ENCODE data around the gene CSNK2A1. TPM values are rescaled to one million over a fixed set of nuclear protein-coding genes. Genes with fewer than 3 reads are reported as not detected.

Gene CSNK2A1
- total and polyA plus RNA-seq, 12 donors = 18.9 to 192 (median 94.1) TPM

DNA sequence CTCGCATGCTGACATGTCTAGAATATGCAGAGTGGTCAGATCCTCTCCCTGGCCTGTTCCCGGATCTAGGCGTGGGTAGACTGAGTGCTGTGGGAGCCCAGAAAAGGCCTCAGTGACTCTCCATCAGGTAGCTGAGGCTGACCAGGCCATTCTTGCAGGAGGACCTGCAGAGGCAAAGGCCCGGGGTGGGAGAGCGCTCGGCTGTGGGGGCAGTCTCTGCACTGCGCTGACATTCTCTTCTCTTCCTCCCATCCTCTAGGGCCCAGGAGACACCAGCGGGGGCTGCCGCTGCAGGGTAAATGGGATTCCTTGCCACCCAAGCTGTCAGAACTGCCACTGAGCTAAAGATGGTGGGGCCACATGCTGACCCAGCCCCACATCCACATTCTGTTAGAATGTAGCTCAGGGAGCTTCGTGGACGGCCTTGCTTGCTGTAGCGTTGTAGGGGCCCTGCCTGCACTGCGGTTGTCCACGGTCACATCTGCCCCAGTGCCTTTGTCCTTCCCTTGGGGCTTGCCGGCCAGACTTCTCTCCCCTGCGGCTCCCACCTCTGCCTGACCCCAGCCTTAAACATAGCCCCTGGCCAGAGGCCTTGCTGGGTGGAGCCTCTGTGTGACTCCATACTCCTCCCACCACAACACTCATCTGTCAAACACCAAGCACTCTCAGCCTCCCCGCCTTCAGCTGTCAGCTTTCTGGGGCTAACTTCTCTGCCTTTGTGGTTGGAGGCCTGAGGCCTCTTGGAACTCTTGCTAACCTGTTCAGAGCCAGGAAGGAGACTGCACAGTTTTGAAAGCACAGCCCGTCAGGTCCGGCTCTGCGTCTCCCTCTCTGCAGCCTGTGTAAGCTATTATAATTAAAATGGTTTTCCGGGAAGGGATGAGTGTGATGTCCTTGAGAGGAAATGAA, 113.2 kb downstream of the CSNK2A1 start:
- no peak for TF ChIP-seq POLR2A (IDR thresholded peaks at IDR 0.05)
- TF ChIP-seq, protein P1, sequence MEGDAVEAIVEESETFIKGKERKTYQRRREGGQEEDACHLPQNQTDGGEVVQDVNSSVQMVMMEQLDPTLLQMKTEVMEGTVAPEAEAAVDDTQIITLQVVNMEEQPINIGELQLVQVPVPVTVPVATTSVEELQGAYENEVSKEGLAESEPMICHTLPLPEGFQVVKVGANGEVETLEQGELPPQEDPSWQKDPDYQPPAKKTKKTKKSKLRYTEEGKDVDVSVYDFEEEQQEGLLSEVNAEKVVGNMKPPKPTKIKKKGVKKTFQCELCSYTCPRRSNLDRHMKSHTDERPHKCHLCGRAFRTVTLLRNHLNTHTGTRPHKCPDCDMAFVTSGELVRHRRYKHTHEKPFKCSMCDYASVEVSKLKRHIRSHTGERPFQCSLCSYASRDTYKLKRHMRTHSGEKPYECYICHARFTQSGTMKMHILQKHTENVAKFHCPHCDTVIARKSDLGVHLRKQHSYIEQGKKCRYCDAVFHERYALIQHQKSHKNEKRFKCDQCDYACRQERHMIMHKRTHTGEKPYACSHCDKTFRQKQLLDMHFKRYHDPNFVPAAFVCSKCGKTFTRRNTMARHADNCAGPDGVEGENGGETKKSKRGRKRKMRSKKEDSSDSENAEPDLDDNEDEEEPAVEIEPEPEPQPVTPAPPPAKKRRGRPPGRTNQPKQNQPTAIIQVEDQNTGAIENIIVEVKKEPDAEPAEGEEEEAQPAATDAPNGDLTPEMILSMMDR (IDR thresholded peaks at IDR 0.05) = no peak
- Histone ChIP-seq H3K27me3 (no peaks in the 10 kb centered on the region), H3K4me3 (no peak overlapping the region), H3K27ac (peak overlapping the region in 4 of 5 donors; percentile 29 to 82 (median 52)), H3K4me1 (replicated peaks in 1 of 2) (peaks cover 0 to 28% of the 10 kb centered on the region in 2 donors), H3K36me3 (replicated peaks in 1 of 2) (peaks cover 0 to 59% of the 10 kb centered on the region in 2 donors), H3K9me3 (replicated peaks in 1 of 3) (no peaks in the 10 kb centered on the region)
- 69 to 74% (median 72%) methylated on average over 16 to 21 of the region's 21 CpGs for WGBS, 4 donors
- intact Hi-C loops (cut with DNase I) = loop anchor here in 1 of 2 donors (5.0 kb wide), 1 partner anchor 68 kb away; no protein-coding TSS in a partner anchor
- peak in 4 of 7 donors; percentile 36 to 61 (median 54) for DNase-seq

DNA sequence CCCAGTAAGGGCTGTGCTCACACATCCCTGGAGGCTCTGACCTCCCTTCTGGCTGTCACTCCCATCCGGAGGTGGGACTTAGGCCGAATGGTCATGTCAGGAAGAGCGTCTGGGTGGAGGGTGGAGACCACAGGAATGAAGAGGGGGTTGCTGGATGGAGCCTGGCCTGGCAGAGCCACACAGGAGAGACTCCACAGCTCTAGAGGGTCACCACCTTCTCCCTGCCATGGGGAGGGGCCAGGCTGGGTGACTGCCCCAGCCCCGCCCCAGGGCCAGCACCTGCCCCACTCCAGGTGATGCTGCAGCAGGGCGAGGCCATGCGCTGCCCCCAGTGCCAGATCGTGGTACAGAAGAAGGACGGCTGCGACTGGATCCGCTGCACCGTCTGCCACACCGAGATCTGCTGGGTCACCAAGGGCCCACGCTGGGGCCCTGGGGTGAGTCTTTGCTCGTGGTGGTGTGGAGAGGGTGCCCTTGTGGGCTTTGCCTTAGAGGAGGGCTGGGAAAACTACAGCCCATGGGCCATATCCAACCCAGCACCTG, 114.9 kb downstream of the CSNK2A1 start:
- WGBS, 4 donors = 88 to 91% (median 89%) methylated on average over 5 to 14 of the region's 14 CpGs
- Histone ChIP-seq H3K36me3 (replicated peaks in 1 of 2) (peaks cover 0 to 58% of the 10 kb centered on the region in 2 donors), H3K4me3 (no peak overlapping the region), H3K27ac (no peak overlapping the region), H3K4me1 (replicated peaks in 1 of 2) (peaks cover 0 to 16% of the 10 kb centered on the region in 2 donors), H3K9me3 (replicated peaks in 1 of 3) (no peaks in the 10 kb centered on the region), H3K27me3 (no peaks in the 10 kb centered on the region)
- TF ChIP-seq, protein P1 (IDR thresholded peaks at IDR 0.05) = no peak
- no peak for TF ChIP-seq POLR2A (IDR thresholded peaks at IDR 0.05)
- DNase-seq = no peak
- intact Hi-C loops (cut with DNase I) = no loop called here

DNA sequence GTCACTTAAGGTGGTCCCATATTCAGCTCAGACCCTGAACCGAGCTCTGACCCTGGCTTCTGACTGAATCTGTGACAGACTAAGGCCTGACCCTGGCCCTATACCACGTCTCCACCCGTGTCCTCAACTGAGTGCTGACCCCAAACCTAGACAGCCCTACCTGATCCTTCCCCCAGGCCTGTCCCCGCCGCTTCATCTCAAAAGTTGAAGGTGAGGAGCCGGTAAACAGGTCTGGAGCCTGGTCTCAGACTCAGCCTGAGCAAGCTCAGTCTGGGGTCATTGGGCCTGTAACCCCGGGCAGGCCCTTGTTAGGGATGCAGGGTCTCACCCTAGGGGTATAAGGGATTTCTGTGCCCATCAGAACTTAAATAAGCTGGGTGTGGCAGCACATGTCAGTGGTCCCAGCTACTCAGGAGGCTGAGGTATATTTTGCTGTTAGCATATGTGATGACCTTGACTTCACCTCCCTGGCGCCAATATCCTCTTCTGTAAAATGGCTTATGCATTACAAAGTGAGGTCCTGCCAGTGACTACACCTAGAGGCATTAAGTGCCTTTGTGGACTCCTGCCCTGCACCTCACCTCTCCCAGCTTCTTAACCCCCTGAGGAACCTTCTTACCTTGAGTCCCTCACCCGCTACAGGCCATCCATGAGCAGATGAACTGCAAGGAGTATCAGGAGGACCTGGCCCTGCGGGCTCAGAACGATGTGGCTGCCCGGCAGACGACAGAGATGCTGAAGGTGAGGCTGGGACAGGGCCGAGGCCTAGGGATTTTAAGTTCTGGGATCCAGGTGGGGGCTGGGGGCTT, 115.5 kb downstream of the CSNK2A1 start:
- intact Hi-C loops (cut with DNase I) = no loop called here
- no peak for DNase-seq
- Histone ChIP-seq H3K27me3 (no peaks in the 10 kb centered on the region), H3K36me3 (replicated peaks in 1 of 2) (peaks cover 0 to 65% of the 10 kb centered on the region in 2 donors), H3K4me1 (replicated peaks in 1 of 2) (peaks cover 0 to 16% of the 10 kb centered on the region in 2 donors), H3K27ac (no peak overlapping the region), H3K9me3 (replicated peaks in 1 of 3) (no peaks in the 10 kb centered on the region), H3K4me3 (no peak overlapping the region)
- TF ChIP-seq, protein P1 (IDR thresholded peaks at IDR 0.05) = no peak
- no peak for TF ChIP-seq POLR2A (IDR thresholded peaks at IDR 0.05)
- WGBS, 4 donors = 95 to 97% (median 96%) methylated on average over 12 to 14 of the region's 14 CpGs

DNA sequence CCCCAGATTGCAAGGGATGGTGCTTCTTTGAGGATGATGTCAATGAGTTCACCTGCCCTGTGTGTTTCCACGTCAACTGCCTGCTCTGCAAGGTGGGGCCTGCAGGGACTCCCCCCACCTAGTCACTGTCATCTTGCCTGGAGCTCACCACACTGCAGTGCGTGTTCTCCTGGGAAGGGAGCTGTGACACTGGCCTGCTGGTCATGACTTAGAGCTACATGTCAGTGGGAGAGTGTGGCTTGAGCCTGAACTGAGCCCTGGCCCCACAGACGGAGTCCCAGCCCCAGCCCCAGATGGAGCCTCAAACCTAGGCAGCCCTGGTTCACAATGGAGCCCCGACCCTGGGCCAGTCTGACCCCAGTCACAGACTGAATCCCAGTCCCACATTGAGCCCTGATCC, 116.2 kb downstream of the CSNK2A1 start:
- no peak for DNase-seq
- H3K4me1 ChIP-seq (replicated peaks in 1 of 2) = peaks cover 0 to 16% of the 10 kb centered on the region in 2 donors
- TF ChIP-seq, protein P1 (IDR thresholded peaks at IDR 0.05) = no peak
- TF ChIP-seq POLR2A (IDR thresholded peaks at IDR 0.05) = no peak
- intact Hi-C loops (cut with DNase I) = no loop called here
- H3K36me3 ChIP-seq (replicated peaks in 1 of 2) = peaks cover 0 to 71% of the 10 kb centered on the region in 2 donors
- H3K4me3 ChIP-seq = no peak overlapping the region
- H3K9me3 ChIP-seq (replicated peaks in 1 of 3) = no peaks in the 10 kb centered on the region
- WGBS, 4 donors = 89 to 100% (median 96%) methylated on average over 1 to 4 of the region's 4 CpGs
- no peak overlapping the region for H3K27ac ChIP-seq
- no peaks in the 10 kb centered on the region for H3K27me3 ChIP-seq

All from adrenal gland (tissue), 12 donors.